Mesothelial cell of epicardium (in vitro differentiated cells): ENCODE measurements around the gene FFAR1. TPM values are rescaled to one million over a fixed set of nuclear protein-coding genes. Genes with fewer than 3 reads are reported as not detected.

ENCODE experiments used
- DNase-seq, 2 experiments: peaks; one replicate each; pipeline ENCODE4 v3.0.0; 2021; ENCODE audit warnings: low spot score in 2 of 2; ENCODE audit not compliant: unreplicated experiment in 2 of 2
- H3K27ac Mint-ChIP-seq: 2 replicates; pipeline ENCODE4 v1.8.0; 2021; ENCODE audit warnings: mixed read lengths
- H3K27me3 Mint-ChIP-seq: 2 replicates; pipeline ENCODE4 v1.8.0; 2021; ENCODE audit warnings: low read depth, mixed read lengths
- H3K36me3 Mint-ChIP-seq: 2 replicates; pipeline ENCODE4 v1.8.0; 2021; ENCODE audit warnings: mixed read lengths
- H3K4me1 Mint-ChIP-seq: 2 replicates; pipeline ENCODE4 v1.8.0; 2021; ENCODE audit warnings: mixed read lengths
- H3K4me3 Mint-ChIP-seq: 2 replicates; pipeline ENCODE4 v1.8.0; 2021; ENCODE audit warnings: mild to moderate bottlenecking, moderate library complexity, mixed read lengths
- H3K9me3 Mint-ChIP-seq: 2 replicates; pipeline ENCODE4 v1.8.0; 2021; ENCODE audit warnings: mixed read lengths
- total RNA-seq: library from RNA; stranded (reverse); gene quantifications from 3 replicates; pipeline ENCODE4 v1.2.1, GENCODE V29; 2021
- TF ChIP-seq, protein P1 (sequence below): fragments of 200-600 bp; sonication (generic); IDR thresholded peaks from one replicate; pipeline ENCODE4 v1.5.0; 2021; ENCODE audit warnings: antibody characterized with exemption; ENCODE audit not compliant: unreplicated experiment

The FFAR1 gene
- total RNA-seq, 1 donor from 2014 or later, result 0.96 TPM

DNA sequence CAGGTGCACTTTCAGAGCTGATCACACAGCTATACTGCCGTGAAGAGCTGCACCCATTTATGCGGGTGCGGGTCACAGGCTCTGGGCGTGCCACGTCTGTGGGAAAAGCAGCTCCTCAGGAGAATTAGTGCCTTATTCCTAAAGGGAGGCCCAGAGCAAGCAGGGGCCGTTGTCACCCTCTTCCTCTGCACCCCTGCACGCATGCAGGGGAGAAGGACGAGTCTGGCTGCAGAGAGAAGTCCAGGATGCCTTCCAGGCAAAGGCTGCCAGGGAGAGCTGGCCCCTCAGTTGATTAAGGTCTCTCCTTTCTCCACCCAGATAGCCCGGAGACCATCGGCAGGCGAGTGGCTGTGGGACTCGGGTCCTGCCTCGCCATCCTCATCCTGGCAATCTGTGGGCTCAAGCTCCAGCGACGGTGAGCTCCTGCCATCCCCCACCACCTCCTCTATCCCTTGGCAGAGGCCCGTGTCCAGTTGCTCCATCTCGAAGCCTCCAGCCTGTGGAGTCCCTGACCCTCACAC, 3.1 kb upstream of the FFAR1 start:
- TF ChIP-seq, protein P1, sequence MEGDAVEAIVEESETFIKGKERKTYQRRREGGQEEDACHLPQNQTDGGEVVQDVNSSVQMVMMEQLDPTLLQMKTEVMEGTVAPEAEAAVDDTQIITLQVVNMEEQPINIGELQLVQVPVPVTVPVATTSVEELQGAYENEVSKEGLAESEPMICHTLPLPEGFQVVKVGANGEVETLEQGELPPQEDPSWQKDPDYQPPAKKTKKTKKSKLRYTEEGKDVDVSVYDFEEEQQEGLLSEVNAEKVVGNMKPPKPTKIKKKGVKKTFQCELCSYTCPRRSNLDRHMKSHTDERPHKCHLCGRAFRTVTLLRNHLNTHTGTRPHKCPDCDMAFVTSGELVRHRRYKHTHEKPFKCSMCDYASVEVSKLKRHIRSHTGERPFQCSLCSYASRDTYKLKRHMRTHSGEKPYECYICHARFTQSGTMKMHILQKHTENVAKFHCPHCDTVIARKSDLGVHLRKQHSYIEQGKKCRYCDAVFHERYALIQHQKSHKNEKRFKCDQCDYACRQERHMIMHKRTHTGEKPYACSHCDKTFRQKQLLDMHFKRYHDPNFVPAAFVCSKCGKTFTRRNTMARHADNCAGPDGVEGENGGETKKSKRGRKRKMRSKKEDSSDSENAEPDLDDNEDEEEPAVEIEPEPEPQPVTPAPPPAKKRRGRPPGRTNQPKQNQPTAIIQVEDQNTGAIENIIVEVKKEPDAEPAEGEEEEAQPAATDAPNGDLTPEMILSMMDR, result no peak
- H3K4me3 Mint-ChIP-seq, result no peak overlapping the region
- no peak for DNase-seq
- no peak overlapping the region for H3K27ac Mint-ChIP-seq
- peaks cover 9% of the 10 kb centered on the region for H3K36me3 Mint-ChIP-seq
- no peaks in the 10 kb centered on the region for H3K9me3 Mint-ChIP-seq
- H3K27me3 Mint-ChIP-seq, result no peaks in the 10 kb centered on the region
- peaks cover 9% of the 10 kb centered on the region for H3K4me1 Mint-ChIP-seq

DNA sequence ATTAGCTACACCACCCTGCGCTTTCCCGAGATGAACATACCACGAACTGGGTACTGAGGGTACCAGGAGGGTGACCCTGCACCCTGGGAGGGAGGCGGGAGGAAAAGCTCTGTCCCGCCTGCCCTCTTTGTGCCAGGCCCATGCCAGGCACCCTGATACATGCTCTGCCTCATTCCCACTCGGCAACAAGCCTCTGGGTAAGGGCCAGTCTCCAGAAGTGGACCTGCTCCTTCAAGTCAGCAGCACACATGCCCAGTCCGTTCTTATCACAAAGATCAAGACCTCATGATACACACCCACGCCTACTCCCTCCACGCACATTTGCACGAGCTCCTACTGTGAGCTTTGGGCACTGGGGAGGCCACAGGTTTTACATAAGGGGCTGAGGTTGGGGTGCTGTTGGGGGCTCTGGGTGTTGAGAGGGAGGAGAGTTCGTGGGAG, 2.0 kb upstream of the FFAR1 start:
- DNase-seq, result no peak
- TF ChIP-seq, protein P1, result no peak
- H3K4me1 Mint-ChIP-seq, result peaks cover 9% of the 10 kb centered on the region

DNA sequence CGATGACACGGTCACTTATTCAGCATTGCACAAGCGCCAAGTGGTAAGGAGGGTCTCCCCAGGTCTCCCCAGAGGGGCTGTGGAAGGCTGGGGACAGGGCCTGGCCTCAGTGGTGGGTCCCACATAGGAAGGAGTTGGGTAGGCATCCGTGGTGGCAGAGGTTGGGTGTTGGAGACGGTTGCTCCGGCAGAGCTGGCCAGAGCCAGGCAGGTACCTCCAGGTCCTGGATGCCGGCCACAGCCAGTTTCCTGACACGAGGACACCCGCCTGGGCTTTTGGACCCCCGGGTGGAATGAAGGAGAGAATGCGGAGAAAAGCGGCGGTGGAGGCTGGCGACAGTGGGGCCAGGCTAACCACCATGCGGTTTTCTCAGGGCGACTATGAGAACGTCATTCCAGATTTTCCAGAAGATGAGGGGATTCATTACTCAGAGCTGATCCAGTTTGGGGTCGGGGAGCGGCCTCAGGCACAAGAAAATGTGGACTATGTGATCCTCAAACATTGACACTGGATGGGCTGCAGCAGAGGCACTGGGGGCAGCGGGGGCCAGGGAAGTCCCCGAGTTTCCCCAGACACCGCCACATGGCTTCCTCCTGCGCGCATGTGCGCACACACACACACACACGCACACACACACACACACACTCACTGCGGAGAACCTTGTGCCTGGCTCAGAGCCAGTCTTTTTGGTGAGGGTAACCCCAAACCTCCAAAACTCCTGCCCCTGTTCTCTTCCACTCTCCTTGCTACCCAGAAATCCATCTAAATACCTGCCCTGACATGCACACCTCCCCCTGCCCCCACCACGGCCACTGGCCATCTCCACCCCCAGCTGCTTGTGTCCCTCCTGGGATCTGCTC, 1.3 kb upstream of the FFAR1 start:
- H3K27me3 Mint-ChIP-seq, result no peaks in the 10 kb centered on the region
- DNase-seq, result peak in 1 of 2 experiments; percentile 30

More for the DNA sequence above, 2.0 kb upstream of the FFAR1 start:
- no peaks in the 10 kb centered on the region for H3K27me3 Mint-ChIP-seq
- peaks cover 9% of the 10 kb centered on the region for H3K36me3 Mint-ChIP-seq
- H3K27ac Mint-ChIP-seq, result no peak overlapping the region
- H3K9me3 Mint-ChIP-seq, result no peaks in the 10 kb centered on the region
- H3K4me3 Mint-ChIP-seq, result no peak overlapping the region

DNA sequence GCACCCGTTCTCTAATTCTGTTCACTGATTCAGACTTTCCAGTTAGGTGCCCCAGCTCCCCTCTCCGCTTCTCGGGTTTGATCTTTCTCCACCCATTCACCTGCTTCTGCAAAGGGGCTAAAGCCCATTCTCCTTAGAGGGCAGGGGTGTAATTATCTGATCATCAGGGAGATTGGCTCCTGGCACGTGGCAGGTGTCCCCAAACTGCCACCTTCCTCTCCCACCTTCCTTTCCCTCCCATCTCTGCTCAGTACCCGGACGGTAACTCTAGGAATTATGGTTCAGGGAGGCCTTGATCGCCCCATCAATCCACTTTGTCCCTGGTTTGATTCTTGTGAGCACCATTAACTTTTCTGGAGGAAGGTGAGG, 212 bp downstream of the FFAR1 start:
- Mint-ChIP-seq H3K36me3 (peaks cover 4% of the 10 kb centered on the region), H3K4me3 (no peak overlapping the region), H3K9me3 (no peaks in the 10 kb centered on the region), H3K4me1 (peaks cover 9% of the 10 kb centered on the region), H3K27me3 (no peaks in the 10 kb centered on the region), H3K27ac (no peak overlapping the region)
- peak in 1 of 2 experiments; percentile 19 for DNase-seq
- TF ChIP-seq, protein P1, result no peak

More for the DNA sequence above, 1.3 kb upstream of the FFAR1 start:
- peaks cover 9% of the 10 kb centered on the region for H3K4me1 Mint-ChIP-seq
- H3K9me3 Mint-ChIP-seq, result no peaks in the 10 kb centered on the region
- H3K36me3 Mint-ChIP-seq, result peaks cover 9% of the 10 kb centered on the region
- H3K27ac Mint-ChIP-seq, result no peak overlapping the region
- H3K4me3 Mint-ChIP-seq, result no peak overlapping the region
- TF ChIP-seq, protein P1, result no peak

DNA sequence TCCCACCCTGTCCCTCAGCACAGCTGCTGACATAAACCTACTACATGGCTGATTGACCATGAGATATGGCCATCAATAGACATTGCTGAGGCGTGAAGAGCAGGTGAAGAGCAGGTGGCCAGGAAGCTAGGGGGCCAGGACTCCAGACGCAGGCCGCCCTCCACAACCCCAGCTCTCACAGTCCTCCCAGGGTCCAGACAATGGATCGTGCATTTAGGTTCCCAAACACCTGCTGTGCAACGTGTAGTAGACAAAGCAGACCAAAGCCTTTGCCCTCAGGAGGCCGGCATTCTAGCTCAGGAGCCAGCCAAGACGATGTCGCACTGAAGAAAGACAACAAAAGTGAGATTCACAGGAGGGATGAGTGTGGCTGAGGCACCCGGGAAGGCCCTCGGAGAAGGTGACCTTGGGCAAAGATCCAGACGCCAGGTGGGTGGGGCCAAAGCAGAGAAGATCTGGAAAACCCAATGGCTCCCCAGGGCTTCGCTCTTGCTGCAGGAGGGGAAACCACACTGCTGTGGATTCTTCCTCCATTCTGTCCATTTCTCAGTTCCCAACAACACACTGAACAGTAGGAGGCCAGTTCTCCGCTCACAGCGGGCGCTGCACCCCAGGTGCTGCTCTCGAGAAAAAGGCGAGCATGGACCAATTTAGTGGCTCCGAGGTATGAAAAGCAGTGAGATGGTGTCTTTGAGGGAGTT, 1.4 kb downstream of the FFAR1 start:
- H3K9me3 Mint-ChIP-seq, result no peaks in the 10 kb centered on the region
- H3K27me3 Mint-ChIP-seq, result no peaks in the 10 kb centered on the region
- no peak overlapping the region for H3K27ac Mint-ChIP-seq
- H3K36me3 Mint-ChIP-seq, result no peaks in the 10 kb centered on the region
- no peak overlapping the region for H3K4me3 Mint-ChIP-seq
- H3K4me1 Mint-ChIP-seq, result peaks cover 9% of the 10 kb centered on the region
- DNase-seq, result peak in 1 of 2 experiments; percentile 32
- TF ChIP-seq, protein P1, result no peak
